Right renal cortex interstitium (tissue), 3 donors: ENCODE results near the gene PDCD4. TPM values are rescaled to one million over a fixed set of nuclear protein-coding genes. Genes with fewer than 3 reads are reported as not detected.

Experiments
- DNase-seq, 3 donors: peaks; one replicate each; pipeline ENCODE4 v3.0.0-alpha.2; 2013; ENCODE audit warnings: low read depth in 3 of 3, low spot score in 2 of 3
- polyA plus RNA-seq, 3 donors: library from polyadenylated mRNA; unstranded; fragments of 120-200 nt; gene quantifications; one replicate each; pipeline ENCODE4 v1.2.1, GENCODE V29; 2013; ENCODE audit not compliant: insufficient read length in 3 of 3

Gene PDCD4
- 100 to 1,000 TPM; 257 to 283 (median 268) TPM for polyA plus RNA-seq

DNA sequence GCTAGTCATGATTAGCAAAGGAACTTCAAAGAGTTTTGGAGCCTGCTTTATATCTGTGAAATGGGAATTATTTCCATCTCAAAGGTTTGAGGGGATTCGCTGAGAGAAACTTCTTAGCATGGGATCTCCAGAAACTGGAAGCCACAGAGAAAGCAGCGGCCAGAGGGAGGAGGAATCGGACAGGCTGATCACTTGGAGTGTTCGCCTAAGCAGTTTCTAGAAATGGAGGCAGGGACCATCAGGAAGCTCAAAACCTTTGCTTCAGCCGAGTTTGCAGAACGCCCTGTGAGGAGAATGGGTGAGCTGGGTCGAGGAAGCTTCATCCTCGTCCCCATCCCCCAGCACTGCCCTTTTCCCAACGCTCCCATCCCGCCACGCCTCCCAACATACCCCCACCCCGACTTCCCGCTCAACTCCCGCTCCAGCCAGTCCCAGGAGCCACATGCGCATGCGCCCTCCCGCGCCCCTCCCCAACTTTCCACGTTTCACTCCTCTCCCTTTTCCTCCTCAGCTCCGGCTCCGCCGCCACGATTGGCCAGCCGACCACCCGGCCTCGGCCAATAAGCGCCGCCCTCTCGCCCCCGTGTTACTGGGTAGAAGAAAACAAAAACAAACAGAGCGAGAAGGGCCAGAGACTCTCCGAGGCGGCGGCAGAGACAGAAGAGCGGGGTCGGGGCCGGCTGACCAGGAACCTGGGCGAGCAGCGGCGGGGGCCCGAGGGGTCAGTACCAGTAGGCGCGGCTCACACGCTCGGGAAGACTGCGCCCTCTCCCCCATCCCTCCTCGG, at the start of gene PDCD4:
PDCD4 (plus strand) TSS at position 631 of the 787 bp plus-strand sequence. CDS start 4,100 bp downstream, outside the sequence.
- peak; percentile 98 to 99 (median 98) for DNase-seq

DNA sequence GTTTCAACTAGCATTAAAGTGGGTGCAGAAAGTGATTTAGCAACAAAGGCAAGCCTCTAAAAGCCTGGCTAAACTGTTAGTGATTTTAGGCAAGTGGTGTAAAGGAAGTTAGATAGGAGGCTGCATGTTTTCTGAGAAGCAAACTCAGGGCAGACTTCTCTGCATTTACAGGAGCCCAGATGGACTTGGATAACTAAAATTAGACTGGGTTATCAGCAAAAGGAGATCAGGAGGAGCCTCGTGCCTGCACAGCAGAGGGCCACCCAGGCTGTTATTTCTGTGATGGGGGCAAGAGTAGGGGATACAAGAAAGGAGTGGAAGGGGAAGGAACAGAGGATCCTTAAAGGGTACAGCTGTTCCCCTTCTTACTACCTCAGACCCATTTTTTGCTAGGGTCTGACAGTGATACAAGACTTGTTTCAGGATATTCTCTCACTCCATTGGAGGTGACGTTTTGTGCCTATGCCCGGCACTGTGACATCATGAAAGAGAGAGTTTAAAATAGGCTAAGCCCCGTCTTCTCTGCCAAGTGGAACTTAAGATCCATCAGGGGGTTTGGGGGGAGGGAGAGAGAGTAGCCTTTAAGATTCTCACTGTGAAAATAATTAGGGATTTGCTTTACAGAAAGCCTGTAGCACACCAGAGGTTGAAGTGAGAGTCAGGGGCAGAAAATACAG, 49.6 kb upstream of the PDCD4 start:
- no peak for DNase-seq

DNA sequence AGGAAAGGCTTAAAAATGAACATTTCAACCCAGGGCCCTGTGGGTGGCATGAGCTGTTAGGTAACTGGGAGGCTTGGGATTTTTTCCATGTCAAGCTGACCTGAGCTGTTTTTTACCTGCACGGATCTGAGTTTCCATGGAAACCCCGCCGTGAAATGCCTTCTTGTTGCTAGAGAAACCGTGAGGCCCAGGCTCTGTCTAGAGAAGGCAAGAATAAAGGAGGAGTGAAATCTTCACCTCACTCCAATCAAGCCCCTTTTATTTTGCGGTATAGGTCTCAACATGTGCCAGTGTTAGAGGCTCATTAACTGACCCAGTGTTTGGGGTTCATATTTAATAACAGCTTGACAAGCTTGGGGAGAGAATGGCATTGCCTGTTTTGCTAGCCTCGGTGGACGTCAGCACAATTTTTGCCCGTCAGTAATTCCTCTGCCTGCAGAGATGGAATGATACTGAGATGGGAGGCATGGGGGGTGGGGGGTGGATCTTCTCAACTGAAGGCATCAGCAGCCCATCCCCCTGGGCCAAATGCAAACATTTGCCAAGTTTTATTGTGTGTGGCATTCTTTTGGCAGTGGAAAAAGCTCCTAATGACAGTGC, 48.9 kb upstream of the PDCD4 start:
- no peak for DNase-seq

DNA sequence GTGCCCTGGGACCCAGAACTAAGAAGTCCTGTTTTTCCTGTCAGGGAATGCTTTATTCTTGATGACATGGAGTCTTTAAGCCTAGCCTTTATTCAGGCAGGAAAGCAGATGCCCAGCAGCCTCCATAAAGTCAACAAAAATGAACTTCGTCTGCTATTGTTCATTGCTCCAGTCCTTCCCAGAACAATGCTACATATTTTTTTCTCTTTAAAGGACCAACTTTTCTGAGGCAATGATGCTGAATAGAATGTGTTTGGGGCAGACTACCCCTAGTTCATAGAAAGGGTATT, 47.6 kb upstream of the PDCD4 start:
- no peak for DNase-seq

DNA sequence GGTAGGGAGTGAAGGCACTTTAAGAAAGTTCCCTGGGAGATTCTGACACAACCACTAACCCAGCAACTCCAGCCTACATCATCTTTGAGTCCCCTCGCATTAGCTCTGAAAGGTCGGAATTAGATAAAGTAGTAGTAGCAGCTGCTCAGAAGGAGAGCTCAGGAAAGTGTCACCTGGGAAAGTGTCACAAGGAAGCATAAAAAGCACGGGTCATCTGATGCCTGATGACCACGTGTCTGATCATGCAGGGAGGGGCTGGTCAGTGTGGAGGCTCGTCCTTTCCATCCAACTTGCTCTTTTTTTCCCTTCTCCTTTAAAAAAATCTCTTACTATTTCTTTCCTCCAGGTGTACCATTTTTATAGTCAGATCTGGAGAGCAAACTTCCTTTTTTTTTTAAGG, 47.1 kb upstream of the PDCD4 start:
- no peak for DNase-seq

DNA sequence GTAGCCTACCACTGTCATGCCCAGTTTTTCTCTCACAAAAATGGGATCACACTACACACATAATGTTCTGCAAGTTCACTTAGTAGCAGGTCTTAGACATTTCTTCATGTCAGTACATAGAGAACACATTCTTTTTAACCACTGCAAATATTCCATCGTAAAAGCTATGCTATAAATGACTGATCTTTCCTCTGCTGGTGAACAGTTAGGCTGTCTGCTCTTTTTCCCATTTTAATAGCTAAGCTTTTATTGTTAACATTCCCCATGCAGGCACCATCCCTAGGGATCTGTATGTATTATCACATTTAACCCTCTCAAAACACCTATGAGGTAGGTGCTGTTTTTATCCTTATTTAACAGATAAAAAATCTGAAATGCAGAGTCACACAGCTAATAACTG, 46.2 kb upstream of the PDCD4 start:
- no peak for DNase-seq

DNA sequence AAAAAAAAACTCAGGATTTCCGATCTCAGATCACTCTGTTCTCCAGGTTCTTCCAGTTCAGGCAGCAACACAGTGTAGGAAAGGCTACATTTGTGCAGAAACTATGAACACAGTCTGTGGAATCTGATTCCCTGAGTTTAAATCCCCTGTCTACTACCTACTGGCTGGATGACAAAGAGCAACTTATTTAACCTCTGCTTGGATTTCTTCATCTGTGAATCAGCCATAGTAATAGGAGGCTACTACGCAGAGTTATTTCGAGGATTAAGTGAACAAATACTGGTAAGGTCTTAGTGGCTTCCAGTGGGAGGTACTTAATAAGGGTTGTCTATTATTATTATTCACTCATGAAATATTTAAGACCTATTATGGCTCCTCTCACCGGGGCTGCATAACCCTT, 44.3 kb upstream of the PDCD4 start:
- no peak for DNase-seq

DNA sequence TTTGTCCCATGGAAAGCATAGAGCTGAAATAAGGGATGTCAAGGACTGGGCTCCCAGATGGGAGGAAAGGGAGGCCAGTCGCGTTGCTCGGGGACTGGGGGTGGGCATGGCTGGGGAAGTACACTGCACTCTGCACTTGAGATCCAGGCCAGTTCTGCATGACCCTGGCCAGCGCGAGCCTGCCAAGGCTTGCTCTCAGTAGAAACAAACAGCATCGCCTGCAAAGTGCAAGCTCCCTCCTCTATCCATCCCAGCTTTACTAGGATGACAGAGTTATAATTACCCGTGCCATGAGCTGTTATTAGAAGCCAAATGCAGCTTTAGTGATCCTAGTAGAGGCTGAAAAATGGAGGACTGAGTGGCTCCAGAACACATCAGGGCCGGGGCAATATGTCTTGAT, 43.9 kb upstream of the PDCD4 start:
- DNase-seq, result no peak

DNA sequence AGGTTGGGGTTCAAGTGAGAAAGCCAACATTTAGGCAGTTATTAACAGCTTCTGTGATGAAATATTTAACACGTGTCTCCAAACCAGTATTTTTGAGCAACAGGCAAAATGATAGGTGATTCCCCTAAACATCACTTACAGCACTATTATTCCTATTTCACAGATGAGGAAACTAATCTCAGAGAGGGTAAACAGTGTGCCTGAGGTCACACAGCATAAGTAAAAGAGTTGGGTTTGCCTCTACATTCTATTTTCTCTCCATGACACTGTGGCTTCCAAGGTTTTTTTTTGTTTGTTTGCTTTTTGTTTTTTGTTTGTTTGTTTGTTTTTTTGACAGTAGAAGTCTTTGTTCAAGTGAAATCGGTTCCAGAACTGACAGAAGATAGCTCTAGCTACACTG, 43.2 kb upstream of the PDCD4 start:
- no peak for DNase-seq

DNA sequence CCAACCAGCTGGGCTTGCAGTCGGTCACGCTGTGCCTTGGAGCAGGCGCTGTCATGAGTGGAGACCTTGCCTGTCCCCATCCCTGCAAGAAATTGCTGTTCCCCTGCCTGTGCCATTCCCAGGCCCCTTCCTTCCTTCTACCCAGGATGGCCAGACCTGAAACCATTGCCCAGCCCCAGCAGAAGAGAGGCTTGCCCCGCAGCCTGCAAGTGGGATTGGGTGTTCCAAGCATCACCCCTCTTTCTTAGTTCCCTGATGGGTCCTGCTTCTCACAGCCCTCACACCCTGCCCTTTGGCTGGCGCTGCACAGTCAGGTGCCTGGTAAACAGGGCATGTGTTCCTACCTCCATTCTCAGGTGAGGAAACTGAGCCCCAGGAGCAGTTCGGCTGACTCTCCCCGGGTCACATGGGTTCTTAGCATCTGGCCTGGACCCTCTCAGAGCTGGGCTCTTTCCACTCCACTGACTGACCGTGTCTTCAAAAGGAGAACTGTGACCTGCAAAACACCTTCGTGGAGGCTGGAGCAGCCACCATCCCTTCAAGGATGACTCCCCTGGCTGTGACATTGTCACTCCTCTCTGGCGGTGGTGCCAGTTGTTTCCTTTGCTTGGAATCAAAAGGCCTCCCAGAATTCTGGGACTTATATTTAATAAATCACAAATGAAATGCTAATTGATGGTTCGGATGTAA, 41.9 kb upstream of the PDCD4 start:
- no peak for DNase-seq

DNA sequence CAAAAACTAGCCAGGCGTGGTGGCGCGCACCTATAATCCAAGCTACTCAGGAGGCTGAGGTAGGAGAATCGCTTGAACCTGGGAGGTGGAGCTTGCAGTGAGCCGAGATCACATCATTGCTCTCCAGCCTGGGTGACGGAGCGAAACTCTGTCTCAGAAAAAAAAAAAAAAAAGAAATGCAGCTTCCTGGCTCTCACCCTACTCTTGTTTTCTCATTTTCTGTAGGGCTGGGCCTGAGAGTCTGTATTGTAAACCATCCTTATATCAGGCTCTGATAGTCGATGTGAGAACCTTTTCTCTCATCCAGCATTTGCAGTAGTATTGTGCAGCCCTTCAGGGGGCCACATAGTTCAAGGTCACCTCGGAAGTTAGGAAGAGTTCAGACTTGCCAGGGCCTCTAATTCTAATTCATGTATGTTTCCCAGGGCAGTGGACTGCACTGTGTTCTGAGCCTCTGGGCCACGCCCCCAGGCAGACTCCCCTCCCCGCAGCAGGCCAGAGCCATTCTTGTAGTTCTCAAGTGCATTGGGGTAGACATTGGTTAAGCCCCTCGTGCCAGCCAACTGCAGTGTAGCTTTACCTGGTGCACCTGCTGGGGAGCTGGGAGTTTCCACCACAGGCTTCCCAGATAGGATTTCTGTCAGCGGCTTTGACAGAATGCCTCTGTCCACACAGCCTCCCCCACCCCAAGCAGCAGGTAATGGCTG, 38.3 kb upstream of the PDCD4 start:
- no peak for DNase-seq

DNA sequence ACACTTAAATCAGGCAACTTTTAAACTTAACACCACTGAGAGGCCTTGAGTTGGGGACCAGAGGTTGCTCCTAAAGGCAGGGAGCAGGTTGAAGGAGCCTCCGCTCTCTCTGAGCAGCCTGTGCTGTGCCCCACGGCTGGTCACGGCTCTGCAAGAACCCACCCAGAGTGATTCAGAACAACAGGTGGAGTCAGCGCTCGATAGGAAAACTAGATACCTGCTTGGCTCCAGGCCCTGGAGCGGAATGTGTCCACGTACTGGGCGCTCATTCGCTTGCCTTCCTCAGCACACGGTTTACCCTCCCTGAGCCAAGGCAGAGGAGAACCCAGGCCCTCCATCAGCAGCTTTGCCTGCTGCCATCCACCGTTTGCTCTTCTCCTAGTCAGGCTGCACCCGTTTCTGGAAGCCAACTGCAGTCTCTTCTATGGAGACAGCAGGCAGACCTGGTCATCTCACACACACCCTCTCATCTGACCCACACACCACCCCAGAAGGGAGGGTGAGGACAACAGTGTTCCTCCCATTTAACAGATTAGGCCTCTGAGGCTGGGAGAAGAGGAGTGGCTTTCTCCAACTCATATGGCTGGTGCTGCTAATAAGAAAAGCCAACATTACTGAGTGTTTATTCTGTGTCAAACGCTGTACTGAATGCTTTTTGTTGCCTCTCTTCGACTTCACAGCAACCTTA, 37.6 kb upstream of the PDCD4 start:
- DNase-seq, result no peak

DNA sequence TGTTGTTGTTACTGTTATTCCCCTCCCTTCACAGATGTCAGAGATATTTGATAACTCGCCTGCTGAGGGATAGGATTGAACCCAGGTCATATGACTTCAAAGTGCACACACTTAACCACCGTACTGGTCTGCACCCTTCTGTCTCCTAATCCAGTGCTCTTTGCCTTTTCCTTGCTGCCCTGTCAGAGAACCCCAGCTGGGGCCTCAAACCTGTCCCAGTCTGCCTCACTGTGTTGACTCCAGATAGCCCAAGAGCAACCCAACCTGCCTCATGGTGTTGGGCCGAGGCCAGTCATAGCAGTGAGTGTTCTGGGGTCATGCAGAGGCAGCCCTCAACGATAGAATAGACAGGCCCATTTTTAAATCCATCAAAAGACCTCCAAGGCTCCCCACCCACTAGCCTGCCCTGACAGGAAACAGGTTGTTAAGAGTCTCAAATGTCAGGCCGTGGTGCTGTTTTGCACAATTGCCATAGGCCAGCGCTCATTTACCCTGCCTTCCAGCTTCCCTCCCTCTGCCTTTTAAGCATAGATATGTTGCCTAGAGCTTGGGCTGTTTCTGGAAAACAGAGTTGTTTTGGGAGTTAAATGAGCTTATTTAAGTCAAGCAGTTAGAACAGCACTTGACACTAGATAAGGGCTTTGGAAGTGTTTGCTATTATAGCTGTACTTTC, 37.0 kb upstream of the PDCD4 start:
- DNase-seq, result peak in 2 of 3 donors; percentile 79 to 82

DNA sequence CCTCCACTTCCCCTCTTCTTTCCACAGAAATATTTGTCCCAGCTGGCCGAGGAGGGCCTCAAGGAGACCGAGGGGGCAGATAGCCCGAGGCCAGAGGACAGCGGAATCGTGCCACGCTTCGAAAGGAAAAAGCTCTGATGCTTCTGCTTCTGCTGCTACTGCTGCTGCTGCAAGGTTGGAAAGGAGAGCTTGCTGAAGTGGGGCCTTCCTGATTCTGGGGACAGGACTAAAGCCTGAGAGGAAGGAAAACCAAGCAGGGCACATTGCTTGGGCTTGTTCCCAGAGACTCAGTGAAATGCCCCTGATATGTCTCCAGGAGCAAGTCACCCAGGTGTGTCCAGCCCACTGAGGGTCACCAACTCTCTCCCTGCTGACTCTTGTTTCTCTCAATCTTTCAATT, 35.9 kb upstream of the PDCD4 start:
- DNase-seq, result no peak

DNA sequence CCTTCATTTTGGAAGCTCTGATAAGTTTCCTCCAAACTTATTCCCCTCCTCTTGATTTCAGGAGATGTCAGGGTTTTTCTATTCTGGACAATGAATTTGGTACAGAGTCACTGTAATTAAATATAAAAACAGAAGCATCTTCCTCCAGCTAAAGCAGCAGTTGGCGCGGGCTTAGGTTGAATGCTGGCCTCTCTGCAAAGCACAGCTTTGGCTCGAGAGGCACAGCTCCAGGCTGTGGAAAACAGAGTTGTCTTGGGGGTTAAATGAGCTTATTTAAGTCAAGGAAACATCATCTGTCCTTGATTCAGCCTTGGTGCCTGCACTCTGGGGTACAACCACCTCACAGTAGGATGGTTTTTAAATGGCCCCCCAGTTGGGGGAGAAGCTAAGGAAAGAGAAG, 35.0 kb upstream of the PDCD4 start:
- DNase-seq, result no peak

DNA sequence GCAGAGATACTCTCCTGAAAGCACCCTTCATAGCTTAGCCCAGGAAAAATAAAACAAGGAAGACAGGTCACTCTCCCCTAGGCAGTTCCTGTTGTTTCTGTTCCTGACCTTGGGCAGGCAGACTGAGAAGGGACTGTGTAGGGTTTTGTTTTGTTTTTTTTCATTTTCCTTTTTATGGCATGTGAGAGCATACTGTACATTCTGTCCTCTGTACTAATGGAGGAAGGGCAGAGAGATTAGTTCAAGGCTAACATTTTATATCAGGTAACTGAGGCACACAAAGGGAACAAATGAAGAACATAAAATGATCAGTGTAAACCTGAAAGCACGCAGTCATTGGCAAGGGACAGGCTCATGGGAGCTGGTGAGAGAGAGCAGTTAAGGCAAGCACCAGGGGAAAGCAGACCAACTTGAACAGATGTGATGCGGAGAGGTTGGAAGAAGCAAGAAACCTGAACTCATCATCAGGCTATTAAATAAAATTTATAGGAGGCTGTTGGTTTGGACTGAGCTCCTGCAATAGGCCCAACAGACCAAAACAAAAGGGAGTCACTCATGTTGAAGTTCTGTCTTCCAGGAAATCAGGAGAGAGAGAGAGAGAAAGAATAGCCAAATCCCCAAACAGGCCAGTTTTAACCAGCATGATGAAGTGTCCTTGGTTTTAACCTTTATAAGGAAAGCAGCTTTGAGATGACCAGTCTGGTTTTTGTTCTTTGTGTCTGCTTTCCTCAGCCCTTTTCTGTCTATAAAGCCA, 34.1 kb upstream of the PDCD4 start:
- DNase-seq, result no peak

DNA sequence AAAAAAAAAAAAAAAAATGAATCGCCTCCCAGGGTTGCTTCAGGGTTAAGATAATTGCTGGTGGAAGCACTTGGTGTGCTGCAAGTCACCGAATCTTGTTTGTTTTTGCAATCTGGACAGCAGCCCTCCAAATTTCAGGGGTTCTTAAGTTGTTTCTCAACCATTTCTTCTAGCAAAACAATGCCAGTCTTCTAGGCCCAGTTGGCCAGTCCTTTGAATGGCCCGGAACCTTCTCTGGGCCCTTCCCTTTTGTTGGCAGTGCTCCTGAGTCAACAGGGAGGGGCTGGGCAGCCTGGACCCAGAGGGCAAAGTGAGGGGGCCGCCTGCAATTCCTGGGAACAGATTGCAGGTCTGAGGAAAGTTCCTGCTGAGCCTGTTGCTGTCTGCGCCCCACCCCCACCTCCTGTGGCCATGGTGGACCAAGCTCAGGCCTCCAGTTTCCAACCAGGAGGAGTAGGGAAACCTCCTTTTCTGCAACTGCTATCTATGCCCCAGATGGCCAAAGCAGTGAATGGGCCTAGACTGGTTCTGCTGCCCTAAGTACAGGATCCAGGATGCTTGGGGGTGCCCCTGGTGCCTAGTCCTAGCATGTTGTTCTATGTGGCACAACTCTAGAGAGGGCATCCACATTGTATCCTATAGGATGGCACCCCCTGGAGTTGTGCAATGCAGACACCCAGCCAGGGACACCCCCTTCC, 31.4 kb upstream of the PDCD4 start:
- no peak for DNase-seq

DNA sequence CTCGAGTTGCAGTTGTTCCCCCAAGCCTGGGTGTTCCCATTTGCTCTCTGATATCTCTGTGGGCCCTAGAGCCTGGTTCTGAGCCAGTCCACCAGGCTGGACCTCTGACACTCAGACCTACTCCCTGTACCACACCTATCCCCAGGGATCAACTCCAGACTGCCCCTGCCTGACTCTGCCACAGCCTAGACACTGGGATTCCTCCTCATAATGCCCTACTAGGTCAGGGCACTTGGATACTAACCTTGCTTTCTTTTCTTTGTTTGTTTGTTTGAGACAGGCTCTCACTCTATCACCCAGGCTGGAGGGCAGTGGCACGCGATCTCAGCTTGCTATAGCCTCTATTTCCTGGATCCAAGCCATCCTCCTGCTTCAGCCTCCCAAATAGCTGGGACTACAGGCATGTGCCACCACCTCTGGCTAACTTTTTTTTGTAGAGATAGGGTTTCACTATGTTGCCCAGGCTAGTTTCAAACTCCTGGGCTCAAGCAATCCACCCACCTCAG, 30.8 kb upstream of the PDCD4 start:
- DNase-seq, result no peak
